Neural cell (in vitro differentiated cells): ENCODE measurements around the gene ZDBF2. TPM values are rescaled to one million over a fixed set of nuclear protein-coding genes. Genes with fewer than 3 reads are reported as not detected.

Source experiments
- H2AFZ ChIP-seq: fragments of 200-600, 300-800 bp; sonication (generic), shearing (Covaris generic); 2 replicates; pipeline ENCODE4 v1.6.0; 2014; ENCODE audit warnings: low read depth, mild to moderate bottlenecking, antibody characterized with exemption, low read length, moderate library complexity
- H3F3A ChIP-seq: fragments of 200-600 bp; shearing (Covaris generic); 2 replicates; pipeline ENCODE4 v1.6.1; 2016; ENCODE audit warnings: mild to moderate bottlenecking, moderate library complexity, mixed read lengths, antibody characterized with exemption, low read length; ENCODE audit not compliant: insufficient read depth, poor library complexity, severe bottlenecking
- H3K27ac ChIP-seq: fragments of 200-600, 300-800 bp; sonication (generic), shearing (Covaris generic); 2 replicates; pipeline ENCODE4 v1.5.1; 2014; ENCODE audit warnings: mild to moderate bottlenecking, low read length, moderate library complexity
- H3K27me3 ChIP-seq: fragments of 300-800, 200-600 bp; sonication (generic), shearing (Covaris generic); 2 replicates; pipeline ENCODE4 v1.6.0; 2014; ENCODE audit warnings: mild to moderate bottlenecking, low read depth, low read length, moderate library complexity; ENCODE audit not compliant: insufficient read depth
- H3K36me3 ChIP-seq: fragments of 300-800, 200-600 bp; sonication (generic), shearing (Covaris generic); 2 replicates; pipeline ENCODE4 v1.5.1; 2014; ENCODE audit warnings: mild to moderate bottlenecking, antibody characterized with exemption, low read length, moderate library complexity; ENCODE audit not compliant: insufficient read depth
- H3K4me2 ChIP-seq: fragments of 300-800, 200-600 bp; sonication (generic), shearing (Covaris generic); 2 replicates; pipeline ENCODE4 v1.6.0; 2014; ENCODE audit warnings: mild to moderate bottlenecking, low read length
- H3K4me3 ChIP-seq: fragments of 300-800, 200-600 bp; sonication (generic), shearing (Covaris generic); 2 replicates; pipeline ENCODE4 v1.5.1; 2014; ENCODE audit warnings: mild to moderate bottlenecking, low read length, moderate library complexity
- H3K79me2 ChIP-seq: fragments of 200-600 bp; shearing (Covaris generic); replicated peaks from 2 replicates; pipeline ENCODE4 v1.6.0; 2014; ENCODE audit warnings: mild to moderate bottlenecking, low read length, moderate library complexity; ENCODE audit not compliant: insufficient read depth
- H3K9ac ChIP-seq: fragments of 300-800, 200-600 bp; sonication (generic), shearing (Covaris generic); 2 replicates; pipeline ENCODE4 v1.6.1; 2016; ENCODE audit warnings: mild to moderate bottlenecking, low read length, mixed read lengths
- H3K9me2 ChIP-seq: fragments of 200-600 bp; shearing (Covaris generic); 2 replicates; pipeline ENCODE4 v1.6.1; 2016; ENCODE audit warnings: mild to moderate bottlenecking, low read length, mixed read lengths; ENCODE audit not compliant: insufficient read depth
- H3K9me3 ChIP-seq: fragments of 200-600, 300-800 bp; sonication (generic), shearing (Covaris generic); 2 replicates; pipeline ENCODE4 v1.6.1; 2016; ENCODE audit warnings: mild to moderate bottlenecking, mixed run types, low read length, moderate library complexity, mixed read lengths
- H4K20me1 ChIP-seq: fragments of 200-600 bp; shearing (Covaris generic); 2 replicates; pipeline ENCODE4 v1.6.1; 2016; ENCODE audit warnings: mild to moderate bottlenecking, mixed run types; ENCODE audit not compliant: insufficient read depth
- CTCF ChIP-seq: fragments of 450-650 bp; IDR thresholded peaks from 2 replicates; pipeline ENCODE4 v1.5.1; 2014; ENCODE audit warnings: antibody characterized with exemption, mild to moderate bottlenecking, moderate library complexity; ENCODE audit not compliant: poor library complexity, severe bottlenecking
- EP300 ChIP-seq: fragments of 450-650 bp; conservative IDR thresholded peaks from 2 replicates; pipeline ENCODE4 v1.6.1; 2014; ENCODE audit warnings: antibody characterized with exemption, mild to moderate bottlenecking, moderate library complexity; ENCODE audit not compliant: poor library complexity, severe bottlenecking
- EZH2 ChIP-seq: fragments of 200-600, 300-800 bp; shearing (Covaris generic), sonication (generic); IDR thresholded peaks from 2 replicates; pipeline ENCODE4 v1.6.1; 2014; ENCODE audit warnings: antibody characterized with exemption, low read length, borderline replicate concordance, mild to moderate bottlenecking; ENCODE audit not compliant: insufficient read depth, poor library complexity, severe bottlenecking
- MXI1 ChIP-seq: fragments of 450-650 bp; conservative IDR thresholded peaks from 2 replicates; pipeline ENCODE4 v1.6.1; 2014; ENCODE audit warnings: antibody characterized with exemption, mild to moderate bottlenecking; ENCODE audit not compliant: poor library complexity, severe bottlenecking
- POLR2AphosphoS5 ChIP-seq: IDR thresholded peaks from 2 replicates; pipeline ENCODE4 v1.6.1; 2012
- RAD21 ChIP-seq: fragments of 450-650 bp; conservative IDR thresholded peaks from 2 replicates; pipeline ENCODE4 v1.6.1; 2014; ENCODE audit warnings: antibody characterized with exemption, mild to moderate bottlenecking, moderate library complexity
- REST ChIP-seq: IDR thresholded peaks from 2 replicates; pipeline ENCODE4 v1.6.1; 2012; ENCODE audit warnings: borderline replicate concordance
- SMC3 ChIP-seq: fragments of 450-650 bp; conservative IDR thresholded peaks from 2 replicates; pipeline ENCODE4 v1.6.1; 2014; ENCODE audit warnings: antibody characterized with exemption, mild to moderate bottlenecking, moderate library complexity; ENCODE audit not compliant: poor library complexity
- TAF1 ChIP-seq: IDR thresholded peaks from 2 replicates; pipeline ENCODE4 v1.6.1; 2012; ENCODE audit warnings: low read depth
- polyA plus RNA-seq: library from polyadenylated mRNA; depleted of rRNA; stranded (reverse); fragments of >200 nt; gene quantifications from 2 replicates; pipeline ENCODE4 v1.2.3, GENCODE V29; 2014

Gene ZDBF2
- polyA plus RNA-seq, 1 donor from 2014 or later: 23.4 TPM

- no peaks in the 10 kb centered on the region for H3K9me3 ChIP-seq
- no peak overlapping the region for H3K4me3 ChIP-seq
- H3K9ac ChIP-seq: no peak overlapping the region
- H3K4me2 ChIP-seq: no peak overlapping the region
- no peaks in the 10 kb centered on the region for H3K79me2 ChIP-seq
- no peaks in the 10 kb centered on the region for H3F3A ChIP-seq
- no peak overlapping the region for H3K27ac ChIP-seq
- TF ChIP-seq CTCF (no peak), EZH2 (no peak), TAF1 (no peak), RAD21 (no peak), SMC3 (no peak), POLR2AphosphoS5 (no peak), EP300 (no peak), REST (no peak), MXI1 (no peak)
- no peaks in the 10 kb centered on the region for H3K27me3 ChIP-seq
- no peaks in the 10 kb centered on the region for H3K9me2 ChIP-seq
- no peaks in the 10 kb centered on the region for H3K36me3 ChIP-seq
- H2AFZ ChIP-seq: no peak overlapping the region
- no peaks in the 10 kb centered on the region for H4K20me1 ChIP-seq
Measured at GRCh38 chr2:206323486-206323885, 49.0 kb downstream of the ZDBF2 start.

- TF ChIP-seq EP300: no peak
- no peaks in the 10 kb centered on the region for H3K9me3 ChIP-seq
- H3K9me2 ChIP-seq: no peaks in the 10 kb centered on the region
- no peak overlapping the region for H3K4me3 ChIP-seq
- no peak overlapping the region for H3K27ac ChIP-seq
- no peaks in the 10 kb centered on the region for H3F3A ChIP-seq
- H3K27me3 ChIP-seq: no peaks in the 10 kb centered on the region
- no peak overlapping the region for H2AFZ ChIP-seq
- H4K20me1 ChIP-seq: no peaks in the 10 kb centered on the region
- no peak overlapping the region for H3K4me2 ChIP-seq
- H3K9ac ChIP-seq: no peak overlapping the region
- H3K36me3 ChIP-seq: no peaks in the 10 kb centered on the region
- no peaks in the 10 kb centered on the region for H3K79me2 ChIP-seq
Measured at GRCh38 chr2:206324869-206325268, 50.4 kb downstream of the ZDBF2 start.

DNA sequence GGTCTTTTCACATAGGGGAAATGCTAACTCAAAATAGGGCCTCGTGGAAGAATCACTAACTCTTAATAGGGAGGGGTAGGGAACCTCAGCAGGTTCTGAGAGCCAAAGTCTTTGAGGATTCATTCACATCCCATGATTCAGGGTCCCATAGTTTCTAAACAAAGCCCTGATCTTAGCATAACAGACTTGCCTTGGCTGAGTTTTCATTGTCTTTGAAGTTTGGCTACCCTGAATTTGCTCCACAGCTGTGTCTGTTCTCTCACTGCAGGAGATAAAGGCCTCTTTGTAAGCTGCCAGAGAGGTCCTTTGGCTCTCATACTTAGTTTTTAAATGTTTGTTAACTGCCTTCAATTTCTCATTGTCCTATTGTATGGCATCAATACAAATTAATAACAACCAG, 54.5 kb downstream of the ZDBF2 start:
- no peaks in the 10 kb centered on the region for H3F3A ChIP-seq
- H3K9me3 ChIP-seq: no peaks in the 10 kb centered on the region
- no peak overlapping the region for H3K27ac ChIP-seq
- H4K20me1 ChIP-seq: no peaks in the 10 kb centered on the region
- no peaks in the 10 kb centered on the region for H3K9me2 ChIP-seq
- H3K27me3 ChIP-seq: no peaks in the 10 kb centered on the region
- H2AFZ ChIP-seq: no peak overlapping the region
- no peak overlapping the region for H3K4me2 ChIP-seq
- H3K36me3 ChIP-seq: no peaks in the 10 kb centered on the region
- H3K9ac ChIP-seq: no peak overlapping the region
- no peak overlapping the region for H3K4me3 ChIP-seq
- H3K79me2 ChIP-seq: no peaks in the 10 kb centered on the region
- no peak for TF ChIP-seq REST
- no peak for TF ChIP-seq RAD21
- TF ChIP-seq POLR2AphosphoS5: no peak
- no peak for TF ChIP-seq TAF1
- TF ChIP-seq EP300: no peak
- TF ChIP-seq CTCF: no peak
- no peak for TF ChIP-seq EZH2
- TF ChIP-seq SMC3: no peak
- no peak for TF ChIP-seq MXI1
